Muscle of back (tissue), 13 donors: Measurements from ENCODE around the gene JADE2. TPM values are rescaled to one million over a fixed set of nuclear protein-coding genes. Genes with fewer than 3 reads are reported as not detected.
"Not testable (repeated sequence)": the region's sequence is repeated elsewhere in the genome, so short reads cannot be mapped to it uniquely, and the experiment has no call there.

ENCODE experiments used
- DNase-seq, 3 donors: peaks; one replicate each; pipeline versions ENCODE4 v3.0.0 to v3.0.0-alpha.2; 2013
- long read RNA-seq, 9 donors: transcript quantifications; one replicate each; lab custom pipeline, GENCODE V29; 2026
- polyA plus RNA-seq, 10 donors: library from polyadenylated mRNA; unstranded; fragments of 120-200 nt; gene quantifications; one replicate each; pipeline ENCODE4 v1.2.1, GENCODE V29; 2013; ENCODE audit not compliant: insufficient read length in 10 of 10

JADE2 gene
- 1 to 10 TPM in 8 of 10 donors, under 1 TPM in 2; 0.70 to 3.9 (median 1.5) TPM for polyA plus RNA-seq
- long read RNA-seq, donor 1 = 0 reads
- long read RNA-seq, donor 2 = 0 reads
- long read RNA-seq, donor 3 = 0 reads
- long read RNA-seq, donor 4 = 0 reads
- long read RNA-seq, donor 5 = 0 reads
- long read RNA-seq, donor 6 = 0 reads
- long read RNA-seq, donor 7 = 0 reads
- long read RNA-seq, donor 8 = 0 reads
- long read RNA-seq, donor 9 = 0 reads

- DNase-seq = peak in 2 of 3 donors; percentile 62 to 83
Measured at GRCh38 chr5:134524826-134525682, at the start of gene JADE2. Gene JADE2 (plus strand): TSS chr5:134525670. CDS start chr5:134535858, 10,188 bp downstream.

- no peak for DNase-seq
Measured at GRCh38 chr5:134477462-134478245, 47.8 kb upstream of the JADE2 start.

GRCh38 chr5:134479839-134480238, 45.6 kb upstream of the JADE2 start:
- DNase-seq = no peak

GRCh38 chr5:134489227-134489944, 36.1 kb upstream of the JADE2 start:
- DNase-seq = no peak

GRCh38 chr5:134490255-134490924, 35.1 kb upstream of the JADE2 start:
- DNase-seq = no peak

- no peak for DNase-seq
Measured at GRCh38 chr5:134490925-134491271, 34.6 kb upstream of the JADE2 start.

GRCh38 chr5:134491841-134492442, 33.5 kb upstream of the JADE2 start:
- DNase-seq = no peak

GRCh38 chr5:134492568-134492967, 32.9 kb upstream of the JADE2 start:
- no peak for DNase-seq

GRCh38 chr5:134493461-134494055, 31.9 kb upstream of the JADE2 start:
- no peak for DNase-seq

GRCh38 chr5:134494780-134495179, 30.7 kb upstream of the JADE2 start:
- DNase-seq = no peak

- not testable (repeated sequence) for DNase-seq
Measured at GRCh38 chr5:134499905-134500304, 25.6 kb upstream of the JADE2 start.

- DNase-seq = no peak
Measured at GRCh38 chr5:134500699-134501430, 24.6 kb upstream of the JADE2 start.

GRCh38 chr5:134502259-134502658, 23.2 kb upstream of the JADE2 start:
- no peak for DNase-seq

GRCh38 chr5:134503088-134503936, 22.2 kb upstream of the JADE2 start:
- DNase-seq = peak in 2 of 3 donors; percentile 32 to 92

- no peak for DNase-seq
Measured at GRCh38 chr5:134503937-134504437, 21.5 kb upstream of the JADE2 start.

GRCh38 chr5:134504629-134505300, 20.7 kb upstream of the JADE2 start:
- no peak for DNase-seq
